ENCODE results near the gene MAMDC4. TPM values are rescaled to one million over a fixed set of nuclear protein-coding genes. Genes with fewer than 3 reads are reported as not detected.

MAMDC4 gene
- total and polyA plus RNA-seq, 2 of the 8 experiments (the other 6 are each of a cell fraction or from before 2014, with no cell fraction given): 3.1 to 4.5 TPM

DNA sequence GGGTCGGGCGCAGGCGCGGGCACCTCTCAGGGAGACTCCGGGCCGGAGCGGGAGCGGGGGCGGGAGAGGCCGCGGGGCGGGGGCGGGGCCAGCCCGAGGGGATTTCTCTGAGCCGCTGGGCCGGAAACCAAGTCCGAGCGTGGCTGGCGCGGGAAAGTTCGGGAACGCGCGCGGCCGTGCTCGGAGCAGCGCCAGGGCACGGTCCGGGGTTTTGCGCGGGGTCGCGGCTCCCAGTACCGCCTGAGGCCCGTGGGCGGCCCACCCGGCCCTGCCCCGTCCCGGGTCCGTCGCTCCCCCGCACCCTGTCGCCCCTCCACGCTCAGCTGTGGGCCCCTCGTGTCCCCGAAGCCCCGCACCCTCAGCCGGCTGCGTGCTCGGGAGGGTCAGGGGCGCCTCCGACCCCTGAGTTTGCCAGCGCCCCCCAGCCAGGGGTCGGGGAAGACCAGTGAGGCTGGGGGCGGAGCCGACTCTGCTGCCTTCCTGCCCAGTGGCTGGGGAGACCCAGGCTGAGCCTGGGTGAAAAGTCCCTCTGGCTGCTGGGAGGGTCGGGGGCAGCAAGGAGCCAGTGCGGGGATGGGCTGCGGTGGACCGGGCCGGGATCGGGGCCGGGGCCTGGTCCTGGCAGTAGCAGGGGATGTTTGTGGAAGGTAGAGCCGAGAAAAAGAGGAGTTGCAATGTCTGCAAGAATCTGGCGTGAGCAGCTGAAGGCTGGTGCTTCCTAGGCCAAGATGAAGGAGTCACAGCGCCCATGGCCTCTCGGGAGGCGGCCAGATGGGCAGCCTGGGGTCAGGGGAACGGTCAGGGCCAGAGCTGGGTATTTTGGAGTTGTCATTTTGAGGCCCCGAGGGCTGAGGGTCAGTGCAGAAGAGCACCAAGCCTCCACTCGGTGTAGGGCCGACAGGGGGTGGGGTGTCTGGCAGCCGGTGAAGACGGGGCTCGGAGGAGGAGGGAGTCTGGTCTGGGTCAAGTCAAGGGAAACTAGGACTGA lies 34.8 kb downstream of the MAMDC4 start:
- no peak overlapping the region for H2AK5ac ChIP-seq (ENCODE audit: low read depth, low read length)
- H2BK12ac ChIP-seq (ENCODE audit: low read depth, low read length): no peak overlapping the region
- peaks cover 8 to 14% of the 10 kb centered on the region in 2 experiments for H4K20me1 ChIP-seq (replicated peaks in 1 of 2; ENCODE audit: control insufficient read depth in 1 of 2, insufficient read depth in 2 of 2, low read length in 2 of 2)
- H2BK5ac ChIP-seq (ENCODE audit: low read depth, low read length): no peak overlapping the region
- H3K9ac ChIP-seq (replicated peaks in 1 of 4; ENCODE audit: extremely low read depth in 1 of 4, low read depth in 3 of 4, low read length in 3 of 4): peak overlapping the region; percentile 32 to 91 (median 52); a peak in 5 of 7 replicates
- H3K56ac ChIP-seq (replicated peaks; ENCODE audit: insufficient read length, low read depth, low read length): peak overlapping the region; percentile 64
- no peak overlapping the region for H2BK15ac ChIP-seq (ENCODE audit: low read length)
- H3K79me2 ChIP-seq (ENCODE audit: control insufficient read depth in 1 of 2, insufficient read depth in 2 of 2, low read length in 2 of 2): peaks cover 17 to 52% of the 10 kb centered on the region in 2 experiments; a peak in 3 of 4 replicates
- H2BK20ac ChIP-seq (ENCODE audit: low read length): no peak overlapping the region
- no peak overlapping the region for H2AFZ ChIP-seq (ENCODE audit: low read length)
- H3K4me2 ChIP-seq (ENCODE audit: insufficient read depth in 1 of 2, low read depth in 2 of 2, low read length in 2 of 2): peak overlapping the region; percentile 59 to 91
- H3K23ac ChIP-seq (ENCODE audit: insufficient read length): no peak overlapping the region
- DNase-seq (ENCODE audit: low read depth in 1 of 2, low spot score in 2 of 2) (peak in 1 of 2 experiments; percentile 70), FAIRE-seq (no peak)
- H2BK120ac ChIP-seq (replicated peaks; ENCODE audit: low read depth, low read length): no peak overlapping the region
- H3K14ac ChIP-seq (ENCODE audit: insufficient read length): peak overlapping the region; percentile 43
- H3K79me1 ChIP-seq (ENCODE audit: low read depth, low read length): peaks cover 13% of the 10 kb centered on the region
- H3K23me2 ChIP-seq (ENCODE audit: low read depth, low read length): peaks cover 5% of the 10 kb centered on the region; the same call in 1 of the 2 replicates
- no peak for TF ChIP-seq ASH2L (IDR thresholded peaks at IDR 0.05; ENCODE audit: low read length)
- 0 out of 2 replicates have a peak, but pooled peaks have one; percentile 46 for TF ChIP-seq RBBP5 (IDR thresholded peaks at IDR 0.05; ENCODE audit: borderline replicate concordance, low read depth, low read length)
- no peak for TF ChIP-seq TEAD4 (IDR thresholded peaks at IDR 0.05; ENCODE audit: low read depth, low read length)
- no peak for TF ChIP-seq TAF1 (IDR thresholded peaks at IDR 0.05; ENCODE audit: low read depth, low read length)
- TF ChIP-seq MAFK (IDR thresholded peaks at IDR 0.05; ENCODE audit: low read depth, low read length): no peak
- peak; percentile 51; the same call in 1 of the 2 replicates for TF ChIP-seq BACH1 (IDR thresholded peaks at IDR 0.05; ENCODE audit: low read length)
- H4K5ac ChIP-seq (ENCODE audit: insufficient read length, low read depth, low read length): peak overlapping the region; percentile 21
- peak overlapping the region; percentile 83 for H4K8ac ChIP-seq (ENCODE audit: extremely low read depth, insufficient read depth, low read length)
- peak overlapping the region; percentile 55 to 98 (median 76) for H3K4me3 ChIP-seq (ENCODE audit: extremely low read depth in 1 of 4, insufficient read depth in 2 of 4, low read depth in 3 of 4, low read length in 4 of 4)
- H4K91ac ChIP-seq (replicated peaks; ENCODE audit: insufficient read length, low read length): no peak overlapping the region
- ChIA-PET POLR2A (ENCODE audit: partially characterized antibody) (interaction anchor here (1.0 to 3.4 kb wide), 4 partner anchors 11 to 86 kb away, joined by 3 to 15 read pairs (median 8); partner anchors contain the start of gene MAMDC4), CTCF (ENCODE audit: partially characterized antibody) (interaction anchor here (0.7 to 1.7 kb wide), 2 partner anchors 39 to 181 kb away, joined by 4 to 5 read pairs; no protein-coding TSS in a partner anchor)
- H3K4ac ChIP-seq (replicated peaks; ENCODE audit: insufficient read length, low read depth, low read length): peak overlapping the region; percentile 92
- H3K27ac ChIP-seq (ENCODE audit: low read depth, low read length): 0 out of 2 replicates have a peak overlapping the region, but pooled peaks have one; percentile 42
- peaks cover 0 to 10% (median 0%) of the 10 kb centered on the region in 4 experiments; a peak in 2 of 8 replicates for H3K36me3 ChIP-seq (ENCODE audit: control insufficient read depth in 2 of 4, insufficient read depth in 4 of 4, low read length in 3 of 4)
- peaks cover 0 to 6% (median 2%) of the 10 kb centered on the region in 4 experiments; a peak in 4 of 7 replicates for H3K4me1 ChIP-seq (replicated peaks in 1 of 4; ENCODE audit: control insufficient read depth in 3 of 4, insufficient read depth in 4 of 4, low read length in 3 of 4)
- no peaks in the 10 kb centered on the region for H3K9me3 ChIP-seq (ENCODE audit: insufficient read depth in 2 of 2, low read depth in 1 of 2, low read length in 1 of 2)
- WGBS, 2 experiments (ENCODE audit: extremely low coverage in 1 of 2, insufficient coverage in 1 of 2, insufficient read length in 1 of 2, insufficient replicate concordance in 2 of 2, low coverage in 1 of 2, low lambda C conversion rate in 2 of 2, missing lambda C conversion rate in 1 of 2): 41% methylated on average over 17 of the region's 76 CpGs; no CpG with 5 or more reads in 1 of the 2 experiments
- peak overlapping the region; percentile 32; the same call in 1 of the 2 replicates for H3K18ac ChIP-seq (ENCODE audit: extremely low read depth, low read length)
- no peaks in the 10 kb centered on the region for H3K27me3 ChIP-seq (replicated peaks in 1 of 4; ENCODE audit: control insufficient read depth in 3 of 4, extremely low read depth in 1 of 4, insufficient read depth in 3 of 4, low read length in 3 of 4)

All from H1 (cell line).